ENCODE results near the gene RNF213. TPM values are rescaled to one million over a fixed set of nuclear protein-coding genes. Genes with fewer than 3 reads are reported as not detected.

Gene RNF213
- polyA plus RNA-seq, 1 of the 3 experiments (the other 2 are of a cell fraction), result 57.5 TPM

- Histone ChIP-seq H3K27me3 (ENCODE audit: insufficient read depth) (no peaks in the 10 kb centered on the region), H3K9me2 (no peaks in the 10 kb centered on the region), H3K79me2 (ENCODE audit: insufficient read depth) (no peaks in the 10 kb centered on the region), H3K4me1 (ENCODE audit: control insufficient read depth in 1 of 2, insufficient read depth in 2 of 2, low read depth in 1 of 2, low read length in 1 of 2) (peaks cover 0 to 3% of the 10 kb centered on the region in 2 experiments; a peak in 1 of 4 replicates), H3K27ac (ENCODE audit: low read depth in 2 of 2, low read length in 1 of 2) (no peak overlapping the region), H4K20me1 (ENCODE audit: insufficient read depth) (no peaks in the 10 kb centered on the region; the same call in 1 of the 2 replicates), H3K9ac (no peak overlapping the region), H3K36me3 (replicated peaks in 1 of 2; ENCODE audit: control insufficient read depth in 1 of 2, insufficient read depth in 2 of 2, low read length in 1 of 2) (peaks cover 30% of the 10 kb centered on the region in 2 experiments), H3K4me2 (no peak overlapping the region), H3F3A (replicated peaks; ENCODE audit: insufficient read depth) (peaks cover 5% of the 10 kb centered on the region), H3K4me3 (ENCODE audit: low read depth in 2 of 2, low read length in 1 of 2) (no peak overlapping the region), H3K9me3 (no peaks in the 10 kb centered on the region), H2AFZ (ENCODE audit: low read depth) (no peak overlapping the region)
- CTCF ChIA-PET, result interaction anchor here (0.7 to 1.7 kb wide), 4 partner anchors 32 to 616 kb away, joined by 3 to 5 read pairs (median 4); no protein-coding TSS in a partner anchor
- 94% methylated on average over 15 of the region's 15 CpGs for whole genome bisulfite sequencing (ENCODE audit: low lambda C conversion rate)
- no peak for TF ChIP-seq FOXM1 (IDR thresholded peaks at IDR 0.05; ENCODE audit: low read depth)
- TF ChIP-seq TCF12 (IDR thresholded peaks at IDR 0.05), result no peak
- TF ChIP-seq NFIC (IDR thresholded peaks at IDR 0.05; ENCODE audit: borderline replicate concordance), result no peak
- TF ChIP-seq, protein P1, sequence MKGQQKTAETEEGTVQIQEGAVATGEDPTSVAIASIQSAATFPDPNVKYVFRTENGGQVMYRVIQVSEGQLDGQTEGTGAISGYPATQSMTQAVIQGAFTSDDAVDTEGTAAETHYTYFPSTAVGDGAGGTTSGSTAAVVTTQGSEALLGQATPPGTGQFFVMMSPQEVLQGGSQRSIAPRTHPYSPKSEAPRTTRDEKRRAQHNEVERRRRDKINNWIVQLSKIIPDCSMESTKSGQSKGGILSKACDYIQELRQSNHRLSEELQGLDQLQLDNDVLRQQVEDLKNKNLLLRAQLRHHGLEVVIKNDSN (IDR thresholded peaks at IDR 0.05; ENCODE audit: borderline replicate concordance, low read depth), result no peak
- TF ChIP-seq RCOR1 (IDR thresholded peaks at IDR 0.05; ENCODE audit: low read length), result no peak
- TF ChIP-seq YY1 (IDR thresholded peaks at IDR 0.05; ENCODE audit: low read depth), result no peak
- no peak for TF ChIP-seq MEF2A (IDR thresholded peaks at IDR 0.05; ENCODE audit: borderline replicate concordance, low read depth)
- TF ChIP-seq RAD21 (IDR thresholded peaks at IDR 0.05; ENCODE audit: low read length), result no peak
- TF ChIP-seq, protein P2, sequence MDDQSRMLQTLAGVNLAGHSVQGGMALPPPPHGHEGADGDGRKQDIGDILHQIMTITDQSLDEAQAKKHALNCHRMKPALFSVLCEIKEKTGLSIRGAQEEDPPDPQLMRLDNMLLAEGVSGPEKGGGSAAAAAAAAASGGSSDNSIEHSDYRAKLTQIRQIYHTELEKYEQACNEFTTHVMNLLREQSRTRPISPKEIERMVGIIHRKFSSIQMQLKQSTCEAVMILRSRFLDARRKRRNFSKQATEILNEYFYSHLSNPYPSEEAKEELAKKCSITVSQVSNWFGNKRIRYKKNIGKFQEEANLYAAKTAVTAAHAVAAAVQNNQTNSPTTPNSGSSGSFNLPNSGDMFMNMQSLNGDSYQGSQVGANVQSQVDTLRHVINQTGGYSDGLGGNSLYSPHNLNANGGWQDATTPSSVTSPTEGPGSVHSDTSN (IDR thresholded peaks at IDR 0.05), result no peak
- no peak for TF ChIP-seq GABPA (IDR thresholded peaks at IDR 0.05; ENCODE audit: low read depth)
- TF ChIP-seq EZH2phosphoT487 (IDR thresholded peaks at IDR 0.05; ENCODE audit: borderline replicate concordance, low read depth), result no peak
- no peak for TF ChIP-seq SMC3 (IDR thresholded peaks at IDR 0.05; ENCODE audit: low read depth, low read length)
- TF ChIP-seq JUND (IDR thresholded peaks at IDR 0.05), result no peak
- TF ChIP-seq, protein P3, sequence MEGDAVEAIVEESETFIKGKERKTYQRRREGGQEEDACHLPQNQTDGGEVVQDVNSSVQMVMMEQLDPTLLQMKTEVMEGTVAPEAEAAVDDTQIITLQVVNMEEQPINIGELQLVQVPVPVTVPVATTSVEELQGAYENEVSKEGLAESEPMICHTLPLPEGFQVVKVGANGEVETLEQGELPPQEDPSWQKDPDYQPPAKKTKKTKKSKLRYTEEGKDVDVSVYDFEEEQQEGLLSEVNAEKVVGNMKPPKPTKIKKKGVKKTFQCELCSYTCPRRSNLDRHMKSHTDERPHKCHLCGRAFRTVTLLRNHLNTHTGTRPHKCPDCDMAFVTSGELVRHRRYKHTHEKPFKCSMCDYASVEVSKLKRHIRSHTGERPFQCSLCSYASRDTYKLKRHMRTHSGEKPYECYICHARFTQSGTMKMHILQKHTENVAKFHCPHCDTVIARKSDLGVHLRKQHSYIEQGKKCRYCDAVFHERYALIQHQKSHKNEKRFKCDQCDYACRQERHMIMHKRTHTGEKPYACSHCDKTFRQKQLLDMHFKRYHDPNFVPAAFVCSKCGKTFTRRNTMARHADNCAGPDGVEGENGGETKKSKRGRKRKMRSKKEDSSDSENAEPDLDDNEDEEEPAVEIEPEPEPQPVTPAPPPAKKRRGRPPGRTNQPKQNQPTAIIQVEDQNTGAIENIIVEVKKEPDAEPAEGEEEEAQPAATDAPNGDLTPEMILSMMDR (IDR thresholded peaks at IDR 0.05), result no peak
- no peak for TF ChIP-seq EP300 (IDR thresholded peaks at IDR 0.05; ENCODE audit: borderline replicate concordance in 1 of 2, low read depth in 1 of 2, low read length in 1 of 2)
- POLR2A ChIA-PET, result interaction anchor here (0.6 kb wide), 1 partner anchor 216 kb away, joined by 4 read pairs; no protein-coding TSS in a partner anchor
- DNase-seq, result peak; percentile 28
Measured at GRCh38 chr17:80395402-80396151, 134.9 kb downstream of the RNF213 start.

All from SK-N-SH (cell line).